CD14-positive monocyte (primary cell): ENCODE results near the gene LRRFIP2. TPM values are rescaled to one million over a fixed set of nuclear protein-coding genes. Genes with fewer than 3 reads are reported as not detected.
A peak's percentile ranks its signal among the peaks of the same experiment; 100 is the strongest.

ENCODE experiments used
- DNase-seq, 3 donors: peaks; one replicate each; pipeline ENCODE4 v3.0.0-alpha.2; 2011 to 2022
- H2AFZ ChIP-seq: 2 replicates; pipeline ENCODE4 v1.6.0; 2012; ENCODE audit warnings: mild to moderate bottlenecking, low read depth, low read length, inconsistent platforms; ENCODE audit not compliant: insufficient read depth, poor library complexity, severe bottlenecking
- H3K27ac ChIP-seq, 2 donors: 1 replicate in 1 of 2; 2 replicates in 1 of 2; pipeline ENCODE4 v1.5.1; 2012 to 2013; ENCODE audit warnings: low read length in 2 of 2, control low read depth in 1 of 2, inconsistent platforms in 1 of 2, low read depth in 1 of 2, mild to moderate bottlenecking in 1 of 2
- H3K27me3 ChIP-seq, 2 donors: one replicate each; pipeline versions ENCODE4 v1.6.0 to v1.6.1; 2011 to 2013; ENCODE audit warnings: low read length in 2 of 2; ENCODE audit not compliant: control insufficient read depth in 2 of 2, insufficient read depth in 2 of 2
- H3K36me3 ChIP-seq, 2 donors: replicated peaks in 1 of 2; 1 replicate in 1 of 2; 2 replicates in 1 of 2; pipeline versions ENCODE4 v1.5.1 to v1.6.1; 2012 to 2013; ENCODE audit warnings: low read length in 2 of 2, control low read depth in 1 of 2, inconsistent platforms in 1 of 2, mild to moderate bottlenecking in 1 of 2; ENCODE audit not compliant: insufficient read depth in 2 of 2, control insufficient read depth in 1 of 2
- H3K4me1 ChIP-seq, 2 donors: 1 replicate in 1 of 2; 2 replicates in 1 of 2; pipeline versions ENCODE4 v1.5.1 to v1.6.1; 2012 to 2013; ENCODE audit warnings: low read length in 2 of 2, control low read depth in 1 of 2, inconsistent platforms in 1 of 2, mild to moderate bottlenecking in 1 of 2, moderate library complexity in 1 of 2; ENCODE audit not compliant: insufficient read depth in 2 of 2, control insufficient read depth in 1 of 2
- H3K4me2 ChIP-seq: replicated peaks from 2 replicates; pipeline ENCODE3; 2012; ENCODE audit warnings: low read length, moderate library complexity, mild to moderate bottlenecking; ENCODE audit not compliant: poor library complexity, severe bottlenecking; ENCODE audit errors: extremely low read depth
- H3K4me3 ChIP-seq, 3 experiments: fragments of 200-600 bp in 1 of 3; sonication (generic) in 1 of 3; replicated peaks in 1 of 3; 1 replicate in 2 of 3; 2 replicates in 1 of 3; pipeline ENCODE4 v1.5.1; 2011 to 2013; ENCODE audit warnings: low read length in 3 of 3, mild to moderate bottlenecking in 3 of 3, control low read depth in 2 of 3, low read depth in 2 of 3, inconsistent platforms in 1 of 3, moderate library complexity in 1 of 3
- H3K79me2 ChIP-seq: 2 replicates; pipeline ENCODE4 v1.6.0; 2012; ENCODE audit warnings: mild to moderate bottlenecking, control low read depth, inconsistent platforms, low read length, moderate library complexity; ENCODE audit not compliant: insufficient read depth
- H3K9ac ChIP-seq: 2 replicates; pipeline ENCODE4 v1.6.0; 2017; ENCODE audit warnings: low read length, mild to moderate bottlenecking; ENCODE audit not compliant: insufficient read depth, poor library complexity, severe bottlenecking
- H3K9me3 ChIP-seq, 2 donors: replicated peaks in 1 of 2; 1 replicate in 1 of 2; 2 replicates in 1 of 2; pipeline versions ENCODE4 v1.5.1 to v1.6.1; 2012 to 2013; ENCODE audit warnings: low read length in 2 of 2, control low read depth in 1 of 2; ENCODE audit not compliant: control insufficient read depth in 1 of 2, insufficient read depth in 1 of 2
- H4K20me1 ChIP-seq: 2 replicates; pipeline ENCODE4 v1.6.0; 2012; ENCODE audit warnings: mild to moderate bottlenecking, low read length, control low read depth, moderate library complexity; ENCODE audit not compliant: insufficient read depth
- H3K27ac Mint-ChIP-seq, 7 donors: one replicate each; pipeline ENCODE4 v1.8.0; 2020; ENCODE audit warnings: mild to moderate bottlenecking in 7 of 7, mixed read lengths in 7 of 7, moderate library complexity in 6 of 7, inconsistent platforms in 2 of 7
- H3K27me3 Mint-ChIP-seq, 3 donors: one replicate each; pipeline ENCODE4 v1.8.0; 2021 to 2022; ENCODE audit warnings: low read depth in 3 of 3, mild to moderate bottlenecking in 3 of 3, mixed read lengths in 3 of 3, moderate library complexity in 3 of 3, inconsistent platforms in 1 of 3
- H3K36me3 Mint-ChIP-seq, 2 donors: one replicate each; pipeline ENCODE4 v1.8.0; 2020; ENCODE audit warnings: mixed read lengths in 2 of 2, inconsistent platforms in 1 of 2, mild to moderate bottlenecking in 1 of 2
- H3K4me1 Mint-ChIP-seq: one replicate; pipeline ENCODE4 v1.8.0; 2020; ENCODE audit warnings: mild to moderate bottlenecking, mixed read lengths
- H3K4me3 Mint-ChIP-seq, 2 donors: one replicate each; pipeline ENCODE4 v1.8.0; 2020; ENCODE audit warnings: mild to moderate bottlenecking in 2 of 2, mixed read lengths in 2 of 2, moderate library complexity in 1 of 2
- H3K9me3 Mint-ChIP-seq, 7 donors: one replicate each; pipeline ENCODE4 v1.8.0; 2020 to 2022; ENCODE audit warnings: mixed read lengths in 7 of 7, mild to moderate bottlenecking in 6 of 7, moderate library complexity in 6 of 7, inconsistent platforms in 2 of 7
- WGBS: methylation state at CpG from one replicate; pipeline ENCODE4 v1.1.5; 2013; ENCODE audit warnings: missing lambda C conversion rate; ENCODE audit not compliant: insufficient coverage; 5-methylcytosine and 5-hydroxymethylcytosine counted together
- intact Hi-C, 2 donors: fragments of 100-400 bp; cut with micrococcal nuclease; formaldehyde crosslinking; loops; one replicate each; pipeline versions ENCODE4 v1.15.0 to v1.15.1; 2023
- polyA plus RNA-seq, 3 donors: library from polyadenylated mRNA; depleted of rRNA in 1 of 3; unstranded in 2 of 3; stranded (reverse) in 1 of 3; fragments of 300-500 nt in 2 of 3; fragments of >200 nt in 1 of 3; fragmentation: Illumina TruSeq in 2 of 3; gene quantifications; 1 replicate in 2 of 3; 2 replicates in 1 of 3; pipeline ENCODE4 v1.2.3, GENCODE V29; 2012 to 2021
- TF ChIP-seq, protein P1 (sequence below): fragments of 200-600 bp; IDR thresholded peaks from one replicate; pipeline ENCODE4 v1.8.0; 2022; ENCODE audit warnings: antibody characterized with exemption, mild to moderate bottlenecking

The LRRFIP2 gene
- polyA plus RNA-seq, 3 donors = 30.9 to 39.4 (median 31.7) TPM

- Histone ChIP-seq H3K4me3 (no peak overlapping the region), H3K79me2 (no peaks in the 10 kb centered on the region), H4K20me1 (no peaks in the 10 kb centered on the region), H3K9ac (no peak overlapping the region), H3K4me1 (no peaks in the 10 kb centered on the region), H2AFZ (no peak overlapping the region), H3K4me2 (no peak overlapping the region), H3K27ac (no peak overlapping the region), H3K36me3 (peaks cover 38 to 70% of the 10 kb centered on the region in 2 donors), H3K9me3 (no peaks in the 10 kb centered on the region), H3K27me3 (no peaks in the 10 kb centered on the region)
- peak overlapping the region in 2 of 7 donors; percentile 6 to 9 for H3K27ac Mint-ChIP-seq
- peaks cover 0 to 2% (median 0%) of the 10 kb centered on the region in 7 donors for H3K9me3 Mint-ChIP-seq
- H3K4me3 Mint-ChIP-seq = no peak overlapping the region
- 100% methylated on average over 1 of the region's 2 CpGs for WGBS
- no peaks in the 10 kb centered on the region for H3K4me1 Mint-ChIP-seq
- DNase-seq = no peak
- H3K27me3 Mint-ChIP-seq = peaks cover 0 to 4% (median 0%) of the 10 kb centered on the region in 3 donors
- H3K36me3 Mint-ChIP-seq = peaks cover 48 to 62% of the 10 kb centered on the region in 2 donors
- intact Hi-C loops = no loop called here
- TF ChIP-seq, protein P1, sequence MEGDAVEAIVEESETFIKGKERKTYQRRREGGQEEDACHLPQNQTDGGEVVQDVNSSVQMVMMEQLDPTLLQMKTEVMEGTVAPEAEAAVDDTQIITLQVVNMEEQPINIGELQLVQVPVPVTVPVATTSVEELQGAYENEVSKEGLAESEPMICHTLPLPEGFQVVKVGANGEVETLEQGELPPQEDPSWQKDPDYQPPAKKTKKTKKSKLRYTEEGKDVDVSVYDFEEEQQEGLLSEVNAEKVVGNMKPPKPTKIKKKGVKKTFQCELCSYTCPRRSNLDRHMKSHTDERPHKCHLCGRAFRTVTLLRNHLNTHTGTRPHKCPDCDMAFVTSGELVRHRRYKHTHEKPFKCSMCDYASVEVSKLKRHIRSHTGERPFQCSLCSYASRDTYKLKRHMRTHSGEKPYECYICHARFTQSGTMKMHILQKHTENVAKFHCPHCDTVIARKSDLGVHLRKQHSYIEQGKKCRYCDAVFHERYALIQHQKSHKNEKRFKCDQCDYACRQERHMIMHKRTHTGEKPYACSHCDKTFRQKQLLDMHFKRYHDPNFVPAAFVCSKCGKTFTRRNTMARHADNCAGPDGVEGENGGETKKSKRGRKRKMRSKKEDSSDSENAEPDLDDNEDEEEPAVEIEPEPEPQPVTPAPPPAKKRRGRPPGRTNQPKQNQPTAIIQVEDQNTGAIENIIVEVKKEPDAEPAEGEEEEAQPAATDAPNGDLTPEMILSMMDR = no peak
These were observed 80.9 kb downstream of the LRRFIP2 start for GRCh38 chr3:37093481-37093880.

- Histone ChIP-seq H3K27ac (no peak overlapping the region), H3K79me2 (no peaks in the 10 kb centered on the region), H3K4me2 (no peak overlapping the region), H3K9ac (no peak overlapping the region), H2AFZ (no peak overlapping the region), H3K4me3 (no peak overlapping the region), H4K20me1 (no peaks in the 10 kb centered on the region), H3K9me3 (no peaks in the 10 kb centered on the region), H3K36me3 (peaks cover 44 to 80% of the 10 kb centered on the region in 2 donors), H3K27me3 (no peaks in the 10 kb centered on the region), H3K4me1 (no peaks in the 10 kb centered on the region)
- 100% methylated on average over 2 of the region's 3 CpGs for WGBS
- H3K4me3 Mint-ChIP-seq = no peak overlapping the region
- intact Hi-C loops = no loop called here
- H3K36me3 Mint-ChIP-seq = peaks cover 57 to 70% of the 10 kb centered on the region in 2 donors
- peaks cover 0 to 2% (median 0%) of the 10 kb centered on the region in 7 donors for H3K9me3 Mint-ChIP-seq
- H3K27ac Mint-ChIP-seq = peak overlapping the region in 2 of 7 donors; percentile 10 to 67
- no peaks in the 10 kb centered on the region for H3K4me1 Mint-ChIP-seq
- TF ChIP-seq, protein P1 = no peak
- H3K27me3 Mint-ChIP-seq = peaks cover 0 to 4% (median 0%) of the 10 kb centered on the region in 3 donors
- DNase-seq = no peak
These were observed 81.9 kb downstream of the LRRFIP2 start for GRCh38 chr3:37092484-37092883.
